T-helper 9 cell (primary cell): ENCODE data around the gene ME3.

ENCODE experiments used
- DNase-seq: peaks from one replicate; pipeline ENCODE4 v3.0.0-alpha.2; 2020

The ME3 gene

DNA sequence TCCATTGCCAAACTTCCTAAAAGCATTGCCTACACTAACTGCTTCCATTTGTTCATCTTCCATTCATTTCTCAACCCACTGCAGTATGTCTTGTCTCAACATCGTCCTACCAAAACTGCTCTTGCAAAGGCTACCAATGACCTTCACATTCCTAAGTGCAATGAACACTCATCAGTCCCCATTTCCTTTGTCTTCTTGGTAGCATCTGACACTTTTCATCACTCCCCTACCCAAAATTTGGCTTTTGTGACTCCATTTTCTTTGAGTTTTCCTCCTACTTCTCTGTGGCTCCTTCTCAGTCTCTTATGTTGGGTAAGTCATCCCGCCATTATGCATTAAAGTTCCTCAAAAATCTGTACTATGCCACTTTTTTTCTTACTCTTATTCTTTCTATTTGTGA is 162.3 kb downstream of the ME3 start:
- no peak for DNase-seq

DNA sequence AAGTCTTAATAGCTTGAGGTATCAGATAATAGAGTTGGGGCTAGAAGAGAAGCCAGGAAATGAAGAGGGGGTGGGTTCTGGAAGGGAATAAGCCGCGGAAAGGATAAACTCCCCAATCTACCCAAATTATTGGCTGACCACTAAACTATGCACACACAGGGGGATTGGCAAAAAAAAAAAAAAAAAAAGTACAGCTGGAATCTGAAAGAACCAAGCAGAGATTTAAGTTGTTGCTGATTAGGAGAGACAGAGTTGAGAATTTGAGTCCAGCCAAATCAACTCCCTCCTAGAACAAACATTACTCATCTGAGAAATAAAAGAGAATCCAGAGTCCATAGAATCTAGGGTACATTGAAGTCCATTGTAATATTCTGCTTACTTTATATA is 162.8 kb downstream of the ME3 start:
- DNase-seq: no peak

DNA sequence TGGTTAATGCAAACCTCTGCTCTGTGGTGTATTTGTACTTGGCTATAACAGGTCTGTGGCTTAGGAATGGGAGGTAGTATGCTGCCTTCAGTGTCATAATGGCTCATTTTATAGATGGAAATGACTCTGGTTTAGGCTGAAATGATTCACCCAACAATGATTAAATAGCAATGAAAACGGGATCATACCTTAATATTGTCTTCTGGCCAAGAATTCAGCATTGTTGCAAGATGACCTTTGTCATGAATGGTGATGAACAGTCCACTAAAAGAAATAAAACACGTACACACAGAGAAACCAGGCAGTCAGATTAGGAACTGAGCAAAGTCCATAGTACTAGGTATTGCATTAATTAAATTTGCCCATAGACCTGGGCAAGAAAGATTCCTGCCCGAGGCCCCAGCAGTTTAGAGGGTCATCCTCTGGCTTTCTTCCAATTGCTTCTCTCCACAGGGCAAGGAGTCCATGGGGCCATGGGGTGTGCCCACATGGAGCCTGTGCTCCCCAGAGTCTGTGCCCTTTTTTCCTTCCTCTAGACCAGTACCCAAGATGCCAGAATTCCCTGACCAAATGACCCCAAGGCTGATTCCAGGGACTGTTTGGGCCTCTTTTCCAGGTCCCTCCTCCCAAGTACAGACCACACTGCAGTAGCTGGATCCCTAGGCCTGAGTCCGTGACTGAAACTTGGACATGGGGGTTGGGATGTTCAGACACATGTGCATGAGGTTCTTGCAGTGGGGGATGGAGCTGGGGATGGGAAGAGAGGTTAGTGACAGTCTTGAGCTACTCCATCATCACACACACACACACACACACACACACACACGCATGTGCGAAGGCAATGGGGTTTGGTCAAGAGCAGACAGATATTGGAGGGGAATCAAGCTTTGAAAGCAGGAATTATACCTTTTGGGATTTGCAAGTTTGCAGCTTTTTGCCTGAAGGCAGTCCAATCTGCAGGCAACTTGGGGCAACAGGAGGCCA is 163.5 kb downstream of the ME3 start:
- DNase-seq: no peak

DNA sequence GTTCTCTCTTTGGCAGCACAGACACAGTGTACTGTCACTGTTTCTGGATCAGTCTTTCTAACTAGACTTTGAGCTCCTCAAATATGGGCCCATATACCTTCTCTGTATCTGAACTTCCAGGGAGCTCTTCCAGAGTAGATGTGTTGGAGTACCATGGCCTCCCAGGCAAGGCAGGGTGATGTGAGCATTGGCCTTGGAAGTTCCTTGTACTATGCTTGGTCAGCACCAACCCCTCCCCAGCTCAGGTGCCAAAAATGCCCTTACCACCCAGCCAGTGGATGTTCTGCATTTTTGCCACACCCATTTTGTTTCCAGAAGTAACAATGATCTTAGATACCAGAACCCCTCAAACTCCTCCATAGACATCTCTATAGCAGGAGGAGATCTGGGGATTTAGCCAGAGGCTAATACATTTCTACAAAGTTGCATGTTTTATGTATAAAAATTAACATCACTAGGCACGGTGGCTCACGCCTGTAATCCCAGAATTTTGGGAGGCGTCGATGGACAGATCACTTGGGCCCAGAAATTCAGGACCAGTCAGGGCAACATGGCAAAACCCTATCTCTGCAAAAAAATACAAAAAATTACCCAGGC is 165.1 kb downstream of the ME3 start:
- no peak for DNase-seq

DNA sequence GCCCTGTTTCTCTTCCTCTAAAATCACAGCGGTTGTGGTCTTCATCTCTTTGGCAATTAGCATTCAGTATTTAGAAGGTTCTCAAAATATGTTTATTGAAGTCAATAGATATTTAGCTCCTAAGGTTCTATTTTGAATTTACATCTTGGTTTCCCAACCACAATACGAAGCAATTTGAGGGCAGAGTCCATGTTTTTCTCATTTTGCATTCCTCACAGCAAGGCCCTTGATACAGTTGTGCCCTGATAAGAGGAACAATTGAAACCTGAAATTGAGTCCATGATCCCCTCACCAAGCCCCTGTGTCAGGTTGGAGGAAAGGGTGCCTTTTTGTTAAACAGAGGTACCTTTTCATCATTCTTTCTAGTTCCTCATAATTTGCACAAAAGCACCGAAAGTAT is 166.2 kb downstream of the ME3 start:
- no peak for DNase-seq

DNA sequence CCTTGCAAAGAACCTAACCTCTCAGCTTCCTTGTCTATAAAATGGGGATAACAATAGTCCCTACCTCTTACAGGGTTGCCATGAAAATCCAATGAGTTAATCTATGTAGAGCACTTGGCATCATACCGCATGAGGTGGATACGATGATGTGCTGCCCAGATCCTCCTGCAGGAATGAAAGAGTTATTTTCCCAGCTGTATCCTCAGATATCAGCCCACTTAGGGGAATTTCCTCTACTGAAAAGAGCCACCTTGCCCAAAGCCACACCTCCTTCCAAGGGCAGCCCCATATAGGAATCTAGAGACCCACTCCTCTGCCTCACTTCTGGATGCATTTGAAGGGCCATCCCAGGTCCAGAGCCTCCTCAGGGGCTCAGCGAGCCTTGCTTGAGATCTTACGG is 169.3 kb downstream of the ME3 start:
- no peak for DNase-seq

DNA sequence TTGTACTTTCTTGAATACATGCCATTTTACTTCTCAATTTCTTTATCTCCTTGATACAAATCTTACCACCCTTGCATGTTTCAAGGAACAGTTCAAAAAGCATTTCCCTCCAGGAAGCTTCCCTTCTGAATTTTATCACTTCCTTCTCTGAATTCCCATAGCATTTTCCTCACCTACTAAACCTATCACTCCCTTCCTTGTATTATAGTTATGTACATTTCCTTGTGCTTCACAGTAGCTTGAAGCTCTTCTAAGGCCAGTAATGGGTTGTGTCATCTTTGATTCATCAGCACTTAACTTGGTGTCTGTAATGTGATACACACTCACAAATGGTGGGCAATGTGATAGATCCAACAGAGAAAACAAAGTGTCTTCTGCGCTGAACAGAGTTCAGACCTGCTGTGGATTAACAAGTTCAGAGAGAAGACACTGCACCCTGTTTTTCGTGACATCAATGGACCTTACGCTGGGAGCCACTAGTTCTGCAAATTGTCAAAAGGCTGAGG is 170.2 kb downstream of the ME3 start:
- no peak for DNase-seq

DNA sequence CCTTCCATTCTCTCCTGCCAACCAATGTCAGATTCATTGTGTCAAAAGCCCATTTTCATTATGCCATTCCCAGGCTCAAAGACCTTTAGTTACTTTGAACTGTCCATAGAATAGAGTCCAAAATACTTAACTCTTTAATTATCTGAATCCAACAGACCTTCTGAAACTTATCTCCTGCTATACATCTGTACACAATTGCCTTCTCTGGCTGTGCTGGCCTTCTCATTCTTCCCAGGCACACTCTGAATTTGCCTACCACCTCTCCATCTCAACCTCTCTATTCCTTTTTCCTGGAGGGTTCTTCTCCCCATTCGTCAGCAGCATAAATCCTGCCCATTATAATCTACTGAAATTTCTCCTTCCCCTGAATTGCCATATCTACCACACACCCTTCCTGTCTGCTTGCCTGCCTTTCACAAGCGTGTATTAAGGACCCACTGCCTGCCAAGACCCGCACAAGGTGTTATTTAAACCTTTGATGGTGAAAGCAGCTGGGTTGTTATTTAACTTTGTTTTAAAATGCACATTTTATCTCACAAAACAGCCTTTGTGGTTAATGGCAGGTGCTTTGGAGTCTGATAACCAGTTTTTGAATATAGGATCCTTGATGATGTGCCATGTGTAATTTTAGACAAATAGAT is 171.8 kb downstream of the ME3 start:
- DNase-seq: no peak

DNA sequence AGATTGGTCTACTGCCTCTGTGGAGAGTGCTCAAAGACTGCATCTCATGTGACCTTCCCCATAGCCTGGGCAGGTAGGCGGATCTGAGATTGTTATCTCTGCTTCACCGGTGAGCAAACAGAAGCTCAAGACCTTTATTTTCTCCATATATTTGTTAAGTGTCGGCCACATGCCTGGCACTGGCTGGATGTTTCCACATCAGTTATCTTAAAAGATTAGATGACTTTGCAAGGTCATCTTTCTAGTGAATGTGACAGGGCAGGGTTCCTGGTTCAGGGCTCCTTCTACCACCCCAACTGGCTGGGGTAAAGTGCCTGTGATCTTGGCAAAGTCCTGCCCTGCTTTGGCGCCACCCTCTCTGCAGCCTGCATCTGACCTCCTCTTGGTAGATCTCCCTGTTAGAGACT is 172.7 kb downstream of the ME3 start:
- no peak for DNase-seq

DNA sequence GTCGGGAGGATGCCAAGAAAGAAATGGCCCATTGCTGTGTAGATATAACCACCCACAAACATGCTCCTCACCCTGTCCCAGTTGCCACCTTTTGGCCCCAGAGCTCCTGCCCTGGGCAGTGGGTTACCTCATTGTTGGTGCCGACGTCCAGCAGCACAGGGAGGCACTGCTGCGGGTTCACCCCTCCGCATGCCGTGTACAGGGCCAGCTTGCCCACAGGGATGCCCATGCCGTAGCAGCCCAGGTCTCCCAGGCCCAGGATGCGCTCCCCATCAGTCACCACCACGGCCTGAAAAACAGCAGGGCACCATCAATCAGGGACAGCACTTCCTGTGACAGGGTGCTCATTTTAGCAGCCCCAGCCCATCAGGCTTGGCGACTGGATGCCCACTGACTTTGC is 174.6 kb downstream of the ME3 start:
- DNase-seq: no peak

DNA sequence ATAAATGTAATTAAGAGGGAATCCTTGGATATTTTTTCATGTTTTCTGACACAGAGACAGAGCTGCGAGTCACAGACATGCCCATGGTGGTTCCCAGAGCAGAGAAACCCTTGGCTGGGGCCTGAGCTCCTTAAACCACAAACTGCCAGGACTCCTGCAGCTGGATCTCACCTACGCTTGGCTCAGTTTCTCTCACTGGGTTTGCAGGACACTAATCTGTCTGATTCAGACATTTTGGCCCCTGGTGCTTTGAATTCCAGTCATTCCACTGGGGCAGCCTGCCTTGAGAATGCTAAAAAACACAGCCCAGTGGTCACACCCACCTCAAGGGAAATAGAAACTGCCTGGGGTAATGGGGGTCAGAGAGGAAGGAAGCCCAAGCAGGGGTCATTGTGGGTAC is 175.1 kb downstream of the ME3 start:
- no peak for DNase-seq

DNA sequence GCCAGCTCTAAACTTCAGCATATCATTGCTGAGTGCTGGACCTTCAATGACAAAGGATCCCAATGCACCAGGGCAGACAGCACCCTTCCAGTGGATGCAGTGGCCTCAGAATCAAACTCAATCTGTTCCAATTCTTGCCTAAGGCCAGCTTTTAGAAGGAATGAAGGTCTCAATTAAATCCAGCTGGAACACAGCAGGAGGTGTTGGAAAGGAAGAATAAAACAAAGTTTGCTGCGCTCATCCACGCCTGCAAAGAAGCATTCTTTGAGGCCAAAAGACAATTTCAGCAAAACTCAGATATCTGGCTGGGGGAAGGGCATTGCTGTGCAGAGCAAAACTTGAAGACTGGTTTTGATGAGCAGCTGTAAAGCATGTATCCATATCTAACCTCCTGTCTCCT is 177.1 kb downstream of the ME3 start:
- no peak for DNase-seq

DNA sequence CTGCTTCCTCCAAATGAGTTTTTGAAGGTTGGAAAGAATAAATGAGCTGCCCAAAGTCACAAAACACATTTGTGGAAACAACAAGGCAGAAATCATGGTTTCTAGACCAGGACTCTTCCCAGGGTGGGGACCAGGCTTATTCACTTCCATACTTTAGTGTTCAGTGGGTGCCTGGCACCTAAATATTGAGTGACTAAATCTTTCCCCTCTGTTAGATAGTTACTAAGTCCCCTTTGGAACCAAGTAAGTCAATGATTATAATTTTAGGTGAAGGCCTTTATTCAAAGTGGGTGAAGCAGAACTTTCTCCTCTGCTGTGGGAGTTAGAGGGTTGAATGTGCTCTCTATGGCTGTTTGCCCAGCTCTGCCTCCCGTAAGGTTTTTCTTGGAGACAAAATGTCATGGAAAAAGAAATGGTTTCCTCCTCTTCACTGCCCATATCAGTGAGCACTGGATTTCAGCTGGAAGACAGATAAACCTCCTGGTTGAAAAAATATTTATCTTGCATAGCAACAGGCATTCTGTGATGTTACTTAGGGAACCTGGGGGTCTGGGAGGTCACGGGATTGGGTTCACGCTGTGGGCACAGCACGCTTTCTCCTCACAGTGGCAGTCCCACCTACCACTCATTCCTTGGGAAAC is 179.9 kb downstream of the ME3 start:
- no peak for DNase-seq

DNA sequence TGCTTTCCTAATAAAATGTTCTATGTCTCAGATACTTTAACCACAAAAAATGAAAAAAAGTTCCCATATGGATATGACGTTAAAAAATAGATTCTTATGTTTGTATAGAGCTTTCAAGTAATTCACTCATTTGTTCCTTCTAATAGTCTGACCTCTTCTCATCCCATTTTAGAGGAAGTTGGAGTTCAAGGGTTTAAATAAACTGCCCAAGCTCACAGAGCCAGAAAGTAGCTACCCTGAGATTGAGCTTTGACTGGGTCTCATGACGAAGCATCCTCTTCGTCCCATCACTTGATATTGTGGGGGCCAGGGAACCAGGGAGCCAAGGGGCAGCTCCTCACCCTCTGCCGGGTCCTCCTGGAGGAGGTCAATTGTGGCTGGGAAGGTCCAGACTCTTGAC is 181.4 kb downstream of the ME3 start:
- DNase-seq: no peak

DNA sequence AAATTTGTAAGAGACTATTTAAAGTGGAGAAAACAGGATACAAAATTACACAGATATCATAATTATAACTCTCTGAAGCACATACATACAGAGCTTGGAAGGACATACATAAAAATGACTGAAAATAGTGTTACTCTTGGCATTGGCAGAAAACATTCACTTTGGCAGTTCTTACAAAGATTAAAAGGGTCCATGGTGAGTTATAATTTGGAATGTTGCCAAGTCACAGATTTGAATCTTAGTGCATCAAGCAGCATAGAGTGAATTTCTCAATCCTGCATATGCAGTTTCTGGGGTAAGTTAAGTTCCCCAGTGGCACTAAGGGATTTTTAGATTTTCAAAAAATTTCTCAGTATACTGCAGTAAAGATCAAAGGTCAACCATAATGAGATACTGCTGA is 181.8 kb downstream of the ME3 start:
- DNase-seq: no peak

DNA sequence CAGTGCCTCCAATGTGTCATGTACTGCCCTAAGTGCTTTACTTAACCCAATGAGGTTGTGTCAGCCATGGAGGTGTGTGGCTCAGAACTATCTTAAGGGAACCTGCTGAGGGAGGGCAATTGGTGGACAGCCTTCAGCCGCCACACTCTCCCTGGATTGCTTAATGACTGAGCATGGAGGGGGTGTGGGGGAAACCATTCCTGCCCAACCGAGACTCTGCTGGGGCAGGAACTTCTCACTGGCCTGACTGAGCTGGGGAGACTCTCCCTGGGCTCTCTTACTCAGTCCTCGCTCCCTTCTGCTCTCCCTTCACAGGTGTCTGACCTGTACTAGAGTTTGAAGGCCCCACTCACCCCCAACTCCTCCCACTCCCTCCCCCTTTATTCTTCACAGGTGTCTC is 183.0 kb downstream of the ME3 start:
- DNase-seq: no peak

DNA sequence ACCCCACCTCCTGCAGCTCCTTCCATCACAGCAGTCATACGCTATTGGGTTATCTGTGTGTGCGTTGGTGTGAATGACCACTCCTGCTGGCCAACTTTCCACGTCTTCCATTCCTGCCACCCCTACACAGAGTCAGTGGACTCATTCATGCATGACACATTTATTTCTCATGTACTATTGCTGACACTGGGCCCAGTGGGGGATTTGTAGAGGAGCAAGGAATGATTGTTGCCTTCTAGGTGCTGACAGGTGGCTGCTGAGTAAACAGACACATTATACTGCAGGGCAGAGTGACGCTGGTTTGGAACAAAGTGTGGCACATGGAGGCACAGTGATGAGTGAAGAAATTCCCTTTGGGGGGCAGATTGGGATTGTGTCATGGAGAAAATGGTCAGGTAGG is 183.9 kb downstream of the ME3 start:
- no peak for DNase-seq

DNA sequence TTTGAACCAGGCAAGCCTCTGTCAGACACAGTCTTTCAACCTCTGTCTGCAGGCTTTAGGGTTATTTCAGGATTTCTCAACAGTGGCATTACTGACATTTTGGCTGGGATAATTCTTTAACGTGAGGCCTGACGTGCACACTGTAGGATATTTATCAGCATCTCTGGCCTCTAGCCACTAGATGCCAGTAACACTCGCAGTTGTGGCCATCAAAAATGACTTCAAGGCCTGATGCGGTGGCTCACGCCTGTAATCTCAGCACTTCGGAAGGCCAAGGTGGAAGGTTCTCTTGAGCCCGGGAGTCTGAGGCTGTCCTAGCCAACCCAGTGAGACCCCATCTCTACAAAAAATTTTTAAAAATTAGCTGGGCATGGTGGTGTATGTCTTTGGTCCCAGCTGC is 184.7 kb downstream of the ME3 start:
- no peak for DNase-seq

DNA sequence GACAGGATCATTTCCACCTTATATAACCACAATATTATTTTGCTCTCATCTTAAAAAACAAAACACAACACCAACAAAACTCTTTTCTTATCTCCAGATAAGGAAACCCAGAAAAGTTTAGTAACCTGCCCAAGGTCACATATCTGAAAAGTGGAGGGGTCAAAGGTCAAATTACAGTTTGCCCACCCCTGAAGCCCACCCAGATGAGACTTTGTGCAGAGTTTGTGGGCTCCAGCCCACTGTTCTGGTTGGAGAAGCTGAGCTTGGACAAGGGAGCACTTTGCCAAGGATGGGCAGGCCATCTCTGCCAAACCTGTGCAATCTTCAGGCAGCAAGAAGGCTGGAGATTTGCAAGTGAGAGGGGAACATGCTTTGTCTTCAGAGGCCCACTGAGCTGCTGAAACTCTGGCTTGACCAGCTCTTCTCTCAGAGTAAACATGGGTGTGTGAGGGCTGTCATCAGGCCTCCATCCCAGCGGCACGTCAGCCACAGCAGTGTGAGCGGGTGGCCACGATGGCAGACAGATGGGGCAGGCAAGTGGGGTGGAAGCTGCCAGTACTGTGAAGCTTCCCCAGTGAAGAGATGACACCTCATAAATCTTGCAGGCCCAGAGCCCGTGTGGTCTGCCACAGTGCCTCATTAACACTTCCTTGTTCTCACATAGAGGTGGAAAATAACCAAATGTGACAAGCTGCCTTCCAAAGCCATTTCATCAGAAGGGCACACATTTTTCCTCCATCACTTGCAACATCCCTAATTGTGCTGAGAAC is 186.0 kb downstream of the ME3 start:
- DNase-seq: no peak

DNA sequence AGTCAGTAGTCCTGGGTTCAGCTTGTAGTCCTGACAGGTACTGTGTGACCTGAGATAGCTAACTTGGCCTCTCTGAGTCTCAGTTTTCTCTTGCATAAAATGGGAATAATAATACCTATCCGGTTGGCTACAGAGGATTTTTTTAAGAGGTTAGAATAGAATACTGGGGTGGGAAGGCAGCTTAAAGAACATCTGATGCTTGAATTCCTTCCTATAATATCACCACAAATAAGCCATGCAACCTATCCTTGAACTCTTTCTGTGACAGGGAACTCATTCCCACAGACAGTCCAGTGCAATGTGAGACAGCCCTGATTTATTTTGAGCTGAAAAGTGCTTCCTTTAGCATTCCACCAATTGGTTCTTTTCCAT is 187.6 kb downstream of the ME3 start:
- no peak for DNase-seq

DNA sequence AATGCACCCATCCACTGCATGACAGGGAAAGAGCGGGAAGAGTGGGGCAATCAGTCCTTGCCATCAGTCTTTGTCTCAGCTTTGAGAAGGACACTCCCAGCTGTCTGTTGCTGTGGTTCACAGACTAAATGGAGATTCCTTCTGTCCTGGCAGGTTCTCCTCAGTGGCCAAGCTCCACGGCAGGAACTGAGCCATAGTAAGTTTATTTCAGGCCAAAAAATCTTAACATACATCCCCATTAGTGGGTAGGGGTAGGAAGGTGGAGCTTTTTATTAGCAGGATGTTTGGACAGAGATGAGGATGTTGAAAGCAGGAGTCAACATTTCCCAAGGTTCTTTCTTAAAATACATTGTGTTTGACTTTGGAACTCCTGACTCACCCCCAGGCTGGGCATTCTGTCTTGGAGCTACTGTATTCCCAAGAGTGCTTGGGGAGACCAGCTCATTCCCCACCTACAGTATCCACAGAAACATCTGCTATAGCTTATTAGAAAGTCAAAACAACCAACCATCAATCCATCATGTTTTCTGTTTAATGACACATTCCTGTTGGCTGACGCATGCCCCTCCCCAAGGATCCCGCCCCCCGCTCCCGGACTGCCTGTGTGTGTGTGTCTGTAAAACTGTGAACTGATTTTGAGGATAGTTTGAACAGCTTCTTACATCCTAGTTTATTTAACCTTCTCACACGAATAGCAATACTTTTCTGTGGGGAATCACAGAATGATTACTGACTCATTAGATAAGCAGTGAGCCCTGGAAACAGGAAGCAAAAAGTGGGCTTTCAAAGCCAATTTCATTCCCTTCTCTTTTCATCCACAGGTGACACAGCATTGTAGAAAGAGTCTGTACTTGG is 188.2 kb downstream of the ME3 start:
- no peak for DNase-seq

DNA sequence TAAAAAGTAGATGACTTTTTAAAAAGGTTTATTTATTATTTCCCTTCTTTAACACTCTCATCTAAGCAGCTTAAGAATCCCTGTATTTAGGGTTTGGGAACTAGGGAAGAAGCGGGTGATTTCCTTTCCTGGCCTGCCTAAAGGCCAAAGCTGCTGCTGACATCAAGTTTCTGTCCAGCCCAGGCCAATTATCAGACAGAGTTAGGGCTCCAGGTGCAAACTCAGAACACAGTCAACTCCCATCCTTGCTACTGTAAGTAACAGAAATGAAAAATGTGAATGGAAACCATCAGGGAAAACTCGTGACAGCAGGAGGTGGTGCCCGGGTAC is 188.8 kb downstream of the ME3 start:
- no peak for DNase-seq
